Mucosa of descending colon (tissue), 3 donors: Measurements from ENCODE around the gene GABBR2. TPM values are rescaled to one million over a fixed set of nuclear protein-coding genes. Genes with fewer than 3 reads are reported as not detected.

ENCODE experiments used
- ATAC-seq: fragments of 200-7000 bp; cut with Tn5 transposase; one replicate; pipeline ENCODE4 v1.9.1; 2020; ENCODE audit warnings: mild to moderate bottlenecking, moderate library complexity
- DNase-seq, 3 donors: peaks; one replicate each; pipeline ENCODE4 v3.0.0-alpha.2; 2020
- H3K36me3 ChIP-seq: fragments of 200-600 bp; one replicate; pipeline ENCODE4 v1.8.0; 2021; ENCODE audit warnings: low read depth, mild to moderate bottlenecking
- H3K4me1 ChIP-seq: fragments of 200-600 bp; one replicate; pipeline ENCODE4 v1.8.0; 2021; ENCODE audit warnings: low read depth, mild to moderate bottlenecking
- H3K4me3 ChIP-seq: fragments of 200-600 bp; one replicate; pipeline ENCODE4 v1.8.0; 2021; ENCODE audit warnings: mild to moderate bottlenecking
- H3K9me3 ChIP-seq: fragments of 200-600 bp; one replicate; pipeline ENCODE4 v1.8.0; 2021; ENCODE audit warnings: mild to moderate bottlenecking
- CTCF ChIP-seq: fragments of 200-600 bp; IDR thresholded peaks from one replicate; pipeline ENCODE4 v1.8.0; 2022; ENCODE audit warnings: antibody characterized with exemption, mild to moderate bottlenecking
- intact Hi-C, 2 donors: fragments of 100-400 bp; cut with DNase I in 1 of 2; cut with micrococcal nuclease in 1 of 2; formaldehyde crosslinking; loops; one replicate each; pipeline versions ENCODE4 v1.11.0 to v1.11.1; 2022; cut with DNase I, micrococcal nuclease
- total RNA-seq, 3 donors: library from RNA; stranded (reverse); fragmentation: NEBNext Ultra II Directional in 2 of 3; extraction: Animal tissue kit (Norgen Biotek cat#: 25700) in 2 of 3; gene quantifications; one replicate each; pipeline versions ENCODE4 v1.2.1 to v1.2.4, GENCODE V29; 2021 to 2023
- donor health status: DM: no; HTN: no; CAD: no; lungs with moderate emphysema.
- donor health status: DM: no; HTN: no; CAD: no.
- donor health status: DM: no; HTN: yes; CAD: no.

GABBR2 gene
- total RNA-seq, 3 donors from 2014 or later, result 0.35 TPM; not detected in 2

DNA sequence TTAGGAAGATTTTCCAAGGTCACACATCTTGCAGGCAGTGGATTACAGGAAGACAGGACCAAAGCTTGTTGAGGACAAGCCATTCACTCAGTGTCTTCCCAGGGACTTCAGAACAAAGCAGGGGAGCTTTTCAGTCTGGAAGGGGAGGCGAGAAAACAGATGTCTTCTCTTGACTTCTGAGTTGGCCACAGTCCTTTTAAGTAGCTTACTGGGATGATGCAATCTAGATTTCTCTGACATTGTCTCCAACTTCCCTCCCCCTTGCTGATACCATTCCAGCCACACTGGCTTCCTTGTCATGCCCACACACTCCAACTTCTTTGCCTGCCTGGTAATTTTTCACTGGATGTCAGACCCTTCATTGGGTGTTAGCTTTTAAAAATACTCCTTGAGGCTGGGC, 279.1 kb downstream of the GABBR2 start:
- DNase-seq, result no peak
- TF ChIP-seq CTCF, result no peak
- H3K4me1 ChIP-seq, result no peaks in the 10 kb centered on the region
- no peaks in the 10 kb centered on the region for H3K9me3 ChIP-seq
- no peak for ATAC-seq
- intact Hi-C loops, result no loop called here
- no peak overlapping the region for H3K4me3 ChIP-seq
- H3K36me3 ChIP-seq, result no peaks in the 10 kb centered on the region

GRCh38 chr9:98428454-98428853, 280.3 kb downstream of the GABBR2 start:
- no peaks in the 10 kb centered on the region for H3K4me1 ChIP-seq
- intact Hi-C loops, result no loop called here
- H3K4me3 ChIP-seq, result no peak overlapping the region
- ATAC-seq (no peak), DNase-seq (no peak)
- no peaks in the 10 kb centered on the region for H3K9me3 ChIP-seq
- TF ChIP-seq CTCF, result no peak
- H3K36me3 ChIP-seq, result no peaks in the 10 kb centered on the region

- DNase-seq, result no peak
- TF ChIP-seq CTCF, result no peak
- H3K4me1 ChIP-seq, result no peaks in the 10 kb centered on the region
- no peaks in the 10 kb centered on the region for H3K36me3 ChIP-seq
- intact Hi-C loops, result no loop called here
- no peaks in the 10 kb centered on the region for H3K9me3 ChIP-seq
- H3K4me3 ChIP-seq, result no peak overlapping the region
- ATAC-seq, result no peak
Measured at GRCh38 chr9:98427491-98427890, 281.2 kb downstream of the GABBR2 start.

GRCh38 chr9:98425079-98425478, 283.7 kb downstream of the GABBR2 start:
- H3K36me3 ChIP-seq, result no peaks in the 10 kb centered on the region
- ATAC-seq (no peak), DNase-seq (no peak)
- intact Hi-C loops, result no loop called here
- H3K9me3 ChIP-seq, result no peaks in the 10 kb centered on the region
- TF ChIP-seq CTCF, result no peak
- H3K4me3 ChIP-seq, result no peak overlapping the region
- no peaks in the 10 kb centered on the region for H3K4me1 ChIP-seq

DNA sequence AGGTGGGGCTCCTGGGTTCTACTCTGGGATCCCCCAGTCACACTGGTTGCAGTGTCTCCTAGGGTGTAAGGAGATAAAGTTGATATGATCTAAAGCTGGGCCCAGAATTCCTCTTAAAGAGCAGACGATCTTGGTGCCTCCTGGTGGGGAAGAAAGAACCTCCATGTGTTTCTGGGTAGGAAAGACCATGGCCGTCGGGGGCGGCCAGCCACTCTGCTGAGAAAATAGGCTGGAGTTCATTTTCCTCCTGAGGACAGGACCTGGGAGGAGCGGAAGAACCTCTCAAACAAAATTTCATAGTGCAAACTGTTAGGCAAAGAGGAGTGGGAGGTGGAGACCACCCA, 289.5 kb downstream of the GABBR2 start:
- DNase-seq, result no peak
- TF ChIP-seq CTCF, result no peak
- no peak for ATAC-seq
- Histone ChIP-seq H3K4me3 (no peak overlapping the region), H3K9me3 (no peaks in the 10 kb centered on the region), H3K4me1 (no peaks in the 10 kb centered on the region), H3K36me3 (no peaks in the 10 kb centered on the region)
- intact Hi-C loops, result no loop called here

GRCh38 chr9:98418578-98419259, 290.0 kb downstream of the GABBR2 start:
- H3K4me1 ChIP-seq, result no peaks in the 10 kb centered on the region
- no peaks in the 10 kb centered on the region for H3K36me3 ChIP-seq
- DNase-seq, result no peak
- no peaks in the 10 kb centered on the region for H3K9me3 ChIP-seq
- intact Hi-C loops, result no loop called here
- no peak for TF ChIP-seq CTCF
- no peak overlapping the region for H3K4me3 ChIP-seq
- ATAC-seq, result no peak
